OCI-LY1 (cell line): ENCODE data around the gene ELF2.
"Not testable (repeated sequence)": the region's sequence is repeated elsewhere in the genome, so short reads cannot be mapped to it uniquely, and the experiment has no call there.

Experiments used
- CTCF ChIP-seq: fragments of 200-600 bp; sonication (generic), shearing (Covaris generic); IDR thresholded peaks from 2 replicates; pipeline ENCODE4 v1.5.1; 2017; ENCODE audit warnings: mild to moderate bottlenecking, antibody characterized with exemption, low read length, moderate library complexity, mixed read lengths
- EZH2 ChIP-seq: fragments of 200-600 bp; sonication (generic), shearing (Covaris generic); IDR thresholded peaks from 2 replicates; pipeline ENCODE4 v1.8.0; 2017; ENCODE audit warnings: borderline replicate concordance, mixed run types, mild to moderate bottlenecking, antibody characterized with exemption, low read length, moderate library complexity, mixed read lengths

- not testable (repeated sequence) for TF ChIP-seq CTCF, EZH2
Measured at GRCh38 chr4:139157977-139158376, 19.0 kb downstream of the ELF2 start.
